Memory B cell (primary cell): ENCODE measurements around the gene PPM1H.

Source experiments
- ATAC-seq: fragments of 150-1000 bp; cut with Tn5 transposase; 2 replicates; pipeline ENCODE4 v1.10.0; 2021; ENCODE audit warnings: low read depth, mild to moderate bottlenecking, moderate library complexity
- DNase-seq, 2 donors: peaks; one replicate each; pipeline ENCODE4 v3.0.0; 2022; ENCODE audit warnings: low spot score in 2 of 2
- H3K27ac Mint-ChIP-seq: one replicate; pipeline ENCODE4 v1.8.0; 2022; ENCODE audit warnings: mild to moderate bottlenecking, moderate library complexity, mixed read lengths
- H3K27me3 Mint-ChIP-seq: one replicate; pipeline ENCODE4 v1.8.0; 2022; ENCODE audit warnings: mixed read lengths
- H3K36me3 Mint-ChIP-seq: one replicate; pipeline ENCODE4 v1.8.0; 2022; ENCODE audit warnings: mild to moderate bottlenecking, mixed read lengths
- H3K4me1 Mint-ChIP-seq: one replicate; pipeline ENCODE4 v1.8.0; 2022; ENCODE audit warnings: mixed read lengths
- H3K4me3 Mint-ChIP-seq: one replicate; pipeline ENCODE4 v1.8.0; 2022; ENCODE audit warnings: mild to moderate bottlenecking, moderate library complexity, mixed read lengths
- H3K9me3 Mint-ChIP-seq: one replicate; pipeline ENCODE4 v1.8.0; 2022; ENCODE audit warnings: mixed read lengths

PPM1H gene

DNA sequence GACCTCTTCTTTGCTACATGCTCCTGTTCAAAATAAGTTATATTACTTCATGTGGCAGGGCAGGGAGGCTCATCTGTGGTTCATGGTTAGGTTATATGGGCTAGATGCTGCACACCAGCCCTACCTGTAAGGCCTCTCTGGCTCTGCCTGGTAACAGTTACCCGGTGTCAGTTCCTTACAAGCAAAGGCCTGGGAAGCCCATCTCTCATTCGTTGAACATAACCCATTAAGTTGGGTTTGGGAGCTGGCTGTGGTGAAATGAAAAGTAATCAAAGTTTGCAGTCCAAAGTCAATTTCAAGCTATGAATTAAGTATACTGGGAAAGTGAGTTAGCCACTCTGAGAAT is 183.2 kb downstream of the PPM1H start:
- no peak overlapping the region for H3K4me3 Mint-ChIP-seq
- peaks cover 4% of the 10 kb centered on the region for H3K27me3 Mint-ChIP-seq
- DNase-seq (no peak), ATAC-seq (no peak)
- no peaks in the 10 kb centered on the region for H3K9me3 Mint-ChIP-seq
- H3K27ac Mint-ChIP-seq = no peak overlapping the region
- H3K4me1 Mint-ChIP-seq = no peaks in the 10 kb centered on the region
- H3K36me3 Mint-ChIP-seq = no peaks in the 10 kb centered on the region

DNA sequence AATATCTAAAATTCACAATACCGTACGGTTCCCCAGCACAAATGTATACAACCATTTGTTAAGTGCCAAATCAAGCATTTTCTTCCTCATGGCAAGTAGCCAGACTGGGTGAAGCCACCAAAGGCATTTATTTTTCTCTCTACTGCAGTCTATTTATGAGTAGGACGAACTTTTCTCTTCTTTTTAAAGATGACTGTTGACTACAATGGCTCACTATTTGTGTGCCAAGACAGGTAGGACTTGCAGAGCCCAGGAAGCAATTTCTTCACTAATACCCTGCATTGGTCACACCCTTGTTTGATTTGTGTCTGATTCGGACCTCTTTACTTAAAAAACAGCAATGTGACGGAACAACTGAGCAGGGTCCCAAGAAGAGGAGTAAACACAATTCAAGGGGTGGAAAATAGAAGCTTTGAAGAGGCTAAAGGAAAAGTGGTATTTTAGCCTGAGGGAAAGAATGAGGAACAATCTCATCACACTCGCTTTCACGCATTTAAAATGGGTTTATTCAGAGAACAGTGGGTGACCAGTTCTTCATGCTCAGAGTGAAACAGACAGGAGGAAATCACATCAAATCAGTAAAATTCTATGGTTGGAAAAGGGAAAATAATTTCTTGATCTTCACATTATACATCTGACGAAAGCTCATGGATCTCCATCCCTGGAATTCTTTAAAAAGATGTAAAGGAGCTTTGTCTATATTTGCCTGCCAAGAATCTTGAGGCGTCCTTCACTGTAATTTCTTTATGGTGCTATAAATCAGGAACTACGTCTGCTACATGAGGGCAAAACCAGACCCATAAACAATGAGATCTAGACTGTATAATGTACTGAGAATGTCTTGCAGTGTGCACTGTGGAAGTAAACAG is 183.8 kb downstream of the PPM1H start:
- H3K9me3 Mint-ChIP-seq = no peaks in the 10 kb centered on the region
- no peak for DNase-seq
- no peaks in the 10 kb centered on the region for H3K36me3 Mint-ChIP-seq
- H3K4me1 Mint-ChIP-seq = no peaks in the 10 kb centered on the region
- no peak for ATAC-seq
- no peak overlapping the region for H3K4me3 Mint-ChIP-seq
- peaks cover 3% of the 10 kb centered on the region for H3K27me3 Mint-ChIP-seq
- no peak overlapping the region for H3K27ac Mint-ChIP-seq

DNA sequence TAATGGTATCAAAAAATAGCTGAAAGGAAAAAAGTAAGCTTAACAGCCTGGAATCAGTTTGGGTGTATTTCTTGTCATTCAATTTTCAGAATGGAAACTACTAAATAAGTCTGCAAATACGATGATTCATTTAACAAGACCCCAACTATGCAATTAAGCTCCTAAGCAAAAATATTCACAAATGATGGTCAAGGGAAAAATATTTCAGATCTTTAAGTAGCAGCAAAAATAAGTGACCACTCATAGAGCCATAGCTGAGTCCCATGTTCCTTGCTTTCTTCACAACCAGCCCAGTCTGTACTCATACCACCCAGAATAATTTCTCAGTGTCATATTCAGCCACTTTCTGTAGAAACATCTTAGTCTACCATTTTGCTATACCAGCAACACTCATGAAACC is 185.4 kb downstream of the PPM1H start:
- Mint-ChIP-seq H3K27me3 (peaks cover 3% of the 10 kb centered on the region), H3K9me3 (no peaks in the 10 kb centered on the region), H3K36me3 (no peaks in the 10 kb centered on the region), H3K4me1 (peaks cover 4% of the 10 kb centered on the region), H3K4me3 (no peak overlapping the region), H3K27ac (no peak overlapping the region)
- DNase-seq = no peak
- no peak for ATAC-seq

DNA sequence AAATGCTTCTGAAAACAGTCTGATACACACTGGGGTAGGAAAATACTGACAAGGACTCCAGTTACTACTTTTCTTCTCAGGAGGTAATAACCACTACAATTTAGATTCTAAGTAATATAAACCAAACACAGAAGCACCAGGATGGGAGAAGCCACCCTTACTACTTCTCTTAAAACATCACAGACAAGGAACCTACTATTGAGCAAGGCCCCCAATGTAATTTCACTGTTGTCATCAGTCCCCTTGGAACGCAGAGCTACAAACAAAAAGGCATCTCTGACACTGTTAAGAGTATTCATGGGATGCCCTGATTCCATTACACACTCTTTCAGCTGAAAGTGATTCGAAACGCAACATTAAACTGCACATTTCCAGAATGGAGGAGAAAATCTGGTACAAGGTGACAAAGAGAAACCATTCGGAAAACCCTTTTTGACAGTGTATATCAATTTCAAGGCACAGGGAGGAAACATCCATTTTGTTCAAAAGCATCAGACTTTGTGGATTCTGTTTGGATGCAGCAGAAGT is 185.9 kb downstream of the PPM1H start:
- Mint-ChIP-seq H3K27me3 (peaks cover 3% of the 10 kb centered on the region), H3K4me1 (peaks cover 4% of the 10 kb centered on the region), H3K9me3 (no peaks in the 10 kb centered on the region), H3K36me3 (no peaks in the 10 kb centered on the region), H3K27ac (no peak overlapping the region), H3K4me3 (no peak overlapping the region)
- DNase-seq = no peak
- ATAC-seq = no peak

DNA sequence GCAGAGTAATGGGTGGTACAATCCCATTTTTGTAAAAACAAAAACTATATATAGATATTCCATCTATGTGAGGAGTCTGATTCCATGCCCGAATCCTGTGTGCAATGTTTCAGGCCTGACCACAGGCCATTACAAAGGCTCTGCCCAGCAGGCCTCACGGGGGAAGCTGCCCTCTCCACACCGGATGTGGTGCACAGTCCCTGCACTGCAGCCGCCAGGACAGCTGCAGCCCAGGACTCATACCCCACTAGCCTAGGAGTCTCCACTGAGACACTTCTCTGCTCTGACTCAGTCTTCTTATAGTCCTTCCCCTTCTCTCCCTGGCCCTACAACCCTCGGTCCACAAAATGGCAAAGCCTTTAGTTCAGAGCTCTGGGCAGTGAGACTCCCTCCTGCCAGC is 190.4 kb downstream of the PPM1H start:
- DNase-seq = no peak
- H3K9me3 Mint-ChIP-seq = no peaks in the 10 kb centered on the region

DNA sequence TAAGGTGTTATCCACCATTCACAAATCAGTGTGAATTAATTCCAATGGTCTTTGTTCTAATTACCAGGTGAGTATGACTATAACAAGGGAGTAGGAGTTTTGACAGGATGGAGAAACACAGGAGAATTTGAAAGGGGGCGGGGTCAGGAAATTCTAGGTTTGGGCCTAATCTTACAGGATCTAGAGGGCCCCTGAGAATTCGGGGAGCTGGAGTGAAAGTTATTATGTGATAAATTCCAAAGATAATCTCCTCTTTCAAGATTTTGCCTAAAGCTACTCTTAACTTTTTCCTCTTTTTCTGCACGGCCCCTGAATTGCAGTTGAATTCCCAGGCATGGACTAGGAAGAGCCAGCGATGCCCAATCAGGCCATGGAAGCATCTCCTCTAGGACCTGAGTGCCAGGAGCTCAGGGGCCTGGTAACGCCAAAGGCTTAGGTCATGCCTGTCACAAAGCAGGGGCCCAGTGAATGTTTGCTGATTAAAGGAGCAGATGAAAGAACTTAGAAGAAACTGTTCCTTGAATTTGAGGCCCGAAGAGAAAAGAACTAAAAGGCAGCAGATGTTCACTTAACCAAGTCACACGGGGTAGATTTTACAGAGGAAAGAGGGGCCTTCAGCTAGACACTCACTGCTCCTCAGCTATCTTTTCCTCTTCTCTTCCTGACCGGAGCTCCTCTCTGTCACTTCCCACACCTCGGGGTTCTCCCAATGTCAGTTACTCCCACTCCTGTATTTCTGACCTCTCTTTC is 195.5 kb downstream of the PPM1H start:
- Mint-ChIP-seq H3K4me3 (no peak overlapping the region), H3K4me1 (no peaks in the 10 kb centered on the region), H3K9me3 (no peaks in the 10 kb centered on the region), H3K36me3 (no peaks in the 10 kb centered on the region), H3K27me3 (peaks cover 2% of the 10 kb centered on the region), H3K27ac (no peak overlapping the region)
- ATAC-seq = no peak
- no peak for DNase-seq

More for the DNA sequence above, 190.4 kb downstream of the PPM1H start:
- H3K4me3 Mint-ChIP-seq = no peak overlapping the region
- H3K27ac Mint-ChIP-seq = no peak overlapping the region
- ATAC-seq = no peak
- peaks cover 1% of the 10 kb centered on the region for H3K27me3 Mint-ChIP-seq
- peaks cover 4% of the 10 kb centered on the region for H3K4me1 Mint-ChIP-seq
- no peaks in the 10 kb centered on the region for H3K36me3 Mint-ChIP-seq

DNA sequence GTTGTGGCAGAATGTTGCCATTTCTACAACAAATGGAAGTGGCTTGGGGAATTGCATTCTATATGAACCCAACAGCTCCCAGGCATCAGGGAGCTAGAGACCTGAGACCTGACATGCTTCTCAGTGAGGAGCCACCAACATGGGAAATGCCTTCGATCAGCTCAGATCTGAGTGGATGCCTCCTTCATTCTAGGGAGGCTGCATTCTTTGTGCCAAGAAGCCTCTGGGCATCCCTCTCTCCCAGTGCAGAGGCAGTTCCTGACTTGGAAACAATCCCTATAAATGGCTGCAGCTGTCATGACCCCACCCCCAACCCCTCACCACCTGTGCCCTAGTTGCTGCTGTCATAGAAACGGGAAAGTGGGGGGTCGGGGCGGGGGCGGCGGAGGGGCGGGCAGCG is 196.3 kb downstream of the PPM1H start:
- DNase-seq (no peak), ATAC-seq (no peak)
- Mint-ChIP-seq H3K27ac (no peak overlapping the region), H3K27me3 (peaks cover 2% of the 10 kb centered on the region), H3K36me3 (no peaks in the 10 kb centered on the region), H3K9me3 (no peaks in the 10 kb centered on the region), H3K4me3 (no peak overlapping the region), H3K4me1 (no peaks in the 10 kb centered on the region)

DNA sequence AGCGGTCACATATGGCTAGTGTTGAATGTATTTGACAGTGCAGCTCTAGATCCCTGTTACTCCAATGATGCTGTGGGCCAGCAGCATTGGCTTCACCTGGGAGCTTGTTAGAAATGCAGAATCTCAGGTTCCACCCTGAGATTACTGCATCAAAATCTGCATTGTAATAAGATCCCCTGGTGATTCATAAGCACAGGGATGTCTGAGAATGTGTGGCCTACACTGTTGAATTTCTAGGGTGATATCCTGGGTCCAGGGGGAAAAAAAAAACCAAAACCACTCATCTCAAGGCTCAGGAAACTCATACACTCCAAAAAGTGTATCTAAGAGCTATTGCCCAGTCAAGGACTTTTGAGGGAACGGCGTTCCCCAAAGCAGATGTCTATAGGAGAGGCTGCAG is 196.8 kb downstream of the PPM1H start:
- no peaks in the 10 kb centered on the region for H3K4me1 Mint-ChIP-seq
- H3K9me3 Mint-ChIP-seq = no peaks in the 10 kb centered on the region
- ATAC-seq (no peak), DNase-seq (no peak)
- H3K36me3 Mint-ChIP-seq = no peaks in the 10 kb centered on the region
- no peak overlapping the region for H3K27ac Mint-ChIP-seq
- no peak overlapping the region for H3K4me3 Mint-ChIP-seq
- H3K27me3 Mint-ChIP-seq = peaks cover 2% of the 10 kb centered on the region

DNA sequence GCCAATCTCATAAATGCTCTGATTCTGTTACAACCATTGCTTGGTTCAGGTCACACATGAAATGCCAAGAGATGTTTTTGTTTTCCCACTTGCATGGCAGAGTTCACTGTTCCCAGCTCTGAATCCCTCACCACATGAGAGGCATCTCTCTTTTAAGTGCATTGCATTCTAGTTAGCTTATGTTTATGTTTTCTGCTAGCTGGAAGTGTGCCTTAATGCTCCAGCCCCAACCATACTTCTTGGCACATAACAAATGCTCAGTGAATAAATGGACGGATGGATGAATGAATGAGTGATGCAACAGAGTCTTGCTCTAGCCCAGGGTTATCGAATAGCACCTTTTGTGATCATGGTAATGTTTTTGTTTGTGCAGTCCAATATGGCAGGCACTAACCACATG is 197.3 kb downstream of the PPM1H start:
- ATAC-seq (no peak), DNase-seq (no peak)
- H3K27me3 Mint-ChIP-seq = peaks cover 2% of the 10 kb centered on the region
- H3K4me1 Mint-ChIP-seq = no peaks in the 10 kb centered on the region
- H3K9me3 Mint-ChIP-seq = no peaks in the 10 kb centered on the region
- H3K4me3 Mint-ChIP-seq = no peak overlapping the region
- H3K36me3 Mint-ChIP-seq = no peaks in the 10 kb centered on the region
- no peak overlapping the region for H3K27ac Mint-ChIP-seq

DNA sequence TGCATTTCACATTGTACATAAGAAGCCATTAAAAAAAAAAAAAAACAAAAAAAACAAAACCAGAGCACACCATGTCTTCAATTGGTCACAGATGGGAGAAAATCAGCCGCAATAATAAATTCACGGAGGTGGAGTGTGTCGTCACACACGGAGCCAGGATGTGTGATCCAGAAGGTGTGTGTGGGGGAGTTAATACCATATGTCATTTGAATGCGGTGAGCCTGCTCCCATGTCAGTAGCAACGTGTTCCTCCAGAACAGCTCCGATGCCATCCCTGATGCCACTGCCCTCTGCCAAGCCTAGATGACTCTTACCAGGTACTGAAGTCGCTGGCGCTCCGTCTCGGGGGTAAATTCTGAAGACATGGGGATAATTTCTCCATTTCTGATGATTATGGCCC is 197.8 kb downstream of the PPM1H start:
- Mint-ChIP-seq H3K36me3 (no peaks in the 10 kb centered on the region), H3K27me3 (peaks cover 2% of the 10 kb centered on the region), H3K9me3 (no peaks in the 10 kb centered on the region), H3K27ac (no peak overlapping the region), H3K4me1 (no peaks in the 10 kb centered on the region), H3K4me3 (no peak overlapping the region)
- ATAC-seq (no peak), DNase-seq (no peak)

DNA sequence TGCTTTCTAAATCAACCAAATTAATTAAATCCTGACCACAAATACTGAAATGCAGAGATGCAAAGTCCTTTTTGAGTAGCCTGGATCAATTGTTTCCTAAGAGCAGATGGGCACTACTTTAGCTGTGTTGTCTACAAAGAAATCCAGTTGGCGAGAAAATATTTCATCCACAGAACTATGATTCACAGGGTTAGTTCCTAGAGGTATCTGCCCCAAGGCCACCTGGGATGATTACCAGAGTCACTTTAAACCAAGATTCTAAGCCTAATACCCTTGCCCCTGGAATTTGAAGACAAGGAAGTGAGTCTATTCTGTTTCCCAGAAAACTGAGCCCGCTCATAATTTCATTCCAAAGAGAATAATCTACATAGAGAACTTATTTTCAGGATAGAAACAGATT is 198.4 kb downstream of the PPM1H start:
- H3K27ac Mint-ChIP-seq = no peak overlapping the region
- no peaks in the 10 kb centered on the region for H3K4me1 Mint-ChIP-seq
- no peaks in the 10 kb centered on the region for H3K9me3 Mint-ChIP-seq
- H3K4me3 Mint-ChIP-seq = no peak overlapping the region
- DNase-seq (no peak), ATAC-seq (no peak)
- peaks cover 2% of the 10 kb centered on the region for H3K27me3 Mint-ChIP-seq
- no peaks in the 10 kb centered on the region for H3K36me3 Mint-ChIP-seq

DNA sequence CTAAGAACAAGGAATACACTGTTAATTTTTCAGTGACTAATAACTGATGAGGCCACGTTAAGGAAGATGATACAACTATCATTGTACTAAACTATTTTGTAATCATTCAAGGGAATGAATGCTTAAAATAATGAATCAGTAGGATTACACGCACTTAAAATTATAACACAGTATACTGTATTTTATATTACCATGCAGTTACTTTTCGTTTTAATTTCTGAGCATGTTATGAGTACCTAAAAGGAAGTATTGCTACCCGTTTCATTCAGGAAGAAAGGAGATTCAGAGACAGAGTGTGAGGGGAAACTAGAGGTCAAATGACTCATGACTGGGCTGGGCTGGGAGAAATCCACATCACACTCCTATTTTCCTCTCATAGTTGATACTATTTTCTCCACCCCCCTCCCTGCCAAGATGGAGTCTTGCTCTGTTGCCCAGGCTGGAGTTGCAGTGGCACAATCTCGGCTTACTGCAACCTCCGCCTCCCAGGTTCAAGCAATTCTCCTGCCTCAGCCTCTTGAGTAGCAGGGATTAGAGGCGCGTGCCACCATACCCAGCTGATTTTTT is 202.0 kb downstream of the PPM1H start:
- H3K36me3 Mint-ChIP-seq = no peaks in the 10 kb centered on the region
- peaks cover 4% of the 10 kb centered on the region for H3K4me1 Mint-ChIP-seq
- H3K27me3 Mint-ChIP-seq = peaks cover 2% of the 10 kb centered on the region
- H3K9me3 Mint-ChIP-seq = no peaks in the 10 kb centered on the region
- no peak overlapping the region for H3K27ac Mint-ChIP-seq
- DNase-seq (no peak), ATAC-seq (no peak)
- H3K4me3 Mint-ChIP-seq = no peak overlapping the region

DNA sequence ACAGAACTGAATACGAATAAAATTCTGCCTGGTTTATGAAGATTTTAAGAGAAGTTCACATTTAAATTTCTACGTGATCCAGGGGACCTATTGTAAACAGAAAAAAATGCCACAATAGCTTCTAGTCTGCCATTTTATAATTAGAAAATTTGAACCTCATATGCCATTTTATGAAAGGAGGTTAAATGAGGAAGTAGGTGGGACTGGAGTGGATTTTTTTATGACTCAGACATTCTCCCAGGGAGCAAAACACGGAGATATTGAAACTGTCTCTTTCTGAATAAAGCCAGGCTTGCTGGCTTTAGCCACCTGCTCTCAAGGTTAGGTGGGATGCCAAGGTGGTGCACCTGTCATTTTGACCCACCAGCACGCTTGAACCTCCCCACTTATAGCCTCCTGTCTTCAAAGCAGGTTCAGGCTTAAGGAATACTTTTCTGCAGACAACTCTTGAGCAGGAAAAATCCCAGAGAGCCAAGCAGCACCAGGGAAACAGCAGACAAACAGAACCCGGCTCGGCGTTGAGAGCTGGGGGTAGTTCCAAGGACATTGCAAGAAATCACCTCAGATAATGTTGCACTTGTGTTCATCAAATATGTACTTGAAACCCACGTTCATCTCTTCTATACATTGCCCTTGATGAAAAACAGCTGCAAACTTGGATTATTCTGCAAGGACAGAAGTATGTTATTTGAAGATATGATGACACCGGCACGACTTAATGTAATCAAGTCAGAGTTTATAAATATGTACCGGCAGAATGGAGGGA is 203.7 kb downstream of the PPM1H start:
- Mint-ChIP-seq H3K9me3 (no peaks in the 10 kb centered on the region), H3K27ac (no peak overlapping the region), H3K4me1 (peaks cover 4% of the 10 kb centered on the region), H3K36me3 (no peaks in the 10 kb centered on the region), H3K4me3 (no peak overlapping the region), H3K27me3 (peaks cover 2% of the 10 kb centered on the region)
- DNase-seq = no peak
- ATAC-seq = no peak

DNA sequence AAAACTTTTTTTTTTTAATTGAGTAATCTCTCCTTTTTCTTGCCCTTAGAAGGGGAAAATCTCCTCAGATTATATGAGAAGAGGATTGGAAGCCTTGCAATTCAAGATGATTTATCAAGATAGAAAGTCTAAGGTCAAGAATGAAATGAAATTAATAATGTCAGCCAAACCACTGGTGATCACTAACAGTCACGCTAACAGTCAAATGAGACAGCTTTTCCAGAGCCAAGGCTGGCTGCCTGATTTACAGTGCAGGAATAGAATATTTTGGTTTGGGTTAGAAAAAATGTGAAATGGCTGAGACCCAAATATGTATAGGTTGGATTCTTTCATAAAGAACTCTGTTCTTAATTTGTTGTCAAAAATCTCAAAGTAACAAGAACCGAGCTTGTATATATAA is 204.3 kb downstream of the PPM1H start:
- ATAC-seq = no peak
- H3K27ac Mint-ChIP-seq = no peak overlapping the region

More for the DNA sequence above, 204.3 kb downstream of the PPM1H start:
- no peak for DNase-seq
- Mint-ChIP-seq H3K36me3 (no peaks in the 10 kb centered on the region), H3K4me3 (no peak overlapping the region), H3K27me3 (peaks cover 2% of the 10 kb centered on the region), H3K9me3 (no peaks in the 10 kb centered on the region), H3K4me1 (peaks cover 4% of the 10 kb centered on the region)
